Neutrophil (primary cell): ENCODE results near the gene TMEM147.

Experiments used
- H3K27ac ChIP-seq: fragments of 200-600 bp; sonication (generic); 2 replicates; pipeline ENCODE4 v1.5.1; 2016; ENCODE audit warnings: mild to moderate bottlenecking, moderate library complexity
- H3K27me3 ChIP-seq: fragments of 200-600 bp; sonication (generic); 2 replicates; pipeline ENCODE4 v1.6.0; 2016; ENCODE audit warnings: mild to moderate bottlenecking
- H3K36me3 ChIP-seq: fragments of 200-600 bp; sonication (generic); 2 replicates; pipeline ENCODE4 v1.5.1; 2017
- H3K4me1 ChIP-seq, 2 experiments: fragments of 200-600 bp in 1 of 2; sonication (generic) in 1 of 2; 1 replicate in 1 of 2; 2 replicates in 1 of 2; pipeline versions ENCODE4 v1.5.1 to v1.6.1; 2013 to 2016; ENCODE audit warnings: low read depth in 1 of 2, low read length in 1 of 2, mild to moderate bottlenecking in 1 of 2, moderate library complexity in 1 of 2; ENCODE audit not compliant: control insufficient read depth in 1 of 2, insufficient read depth in 1 of 2
- H3K4me3 ChIP-seq, 2 experiments: fragments of 200-600 bp in 1 of 2; sonication (generic) in 1 of 2; 1 replicate in 1 of 2; 2 replicates in 1 of 2; pipeline ENCODE4 v1.5.1; 2013 to 2016; ENCODE audit warnings: low read depth in 1 of 2, low read length in 1 of 2, mild to moderate bottlenecking in 1 of 2, moderate library complexity in 1 of 2
- H3K9me3 ChIP-seq: fragments of 200-600 bp; sonication (generic); 2 replicates; pipeline ENCODE4 v1.5.1; 2016
- TF ChIP-seq, protein P1 (sequence below): fragments of 200-600 bp; sonication (generic); IDR thresholded peaks from 2 replicates; pipeline ENCODE4 v1.5.1; 2016; ENCODE audit warnings: antibody characterized with exemption

Gene TMEM147

DNA sequence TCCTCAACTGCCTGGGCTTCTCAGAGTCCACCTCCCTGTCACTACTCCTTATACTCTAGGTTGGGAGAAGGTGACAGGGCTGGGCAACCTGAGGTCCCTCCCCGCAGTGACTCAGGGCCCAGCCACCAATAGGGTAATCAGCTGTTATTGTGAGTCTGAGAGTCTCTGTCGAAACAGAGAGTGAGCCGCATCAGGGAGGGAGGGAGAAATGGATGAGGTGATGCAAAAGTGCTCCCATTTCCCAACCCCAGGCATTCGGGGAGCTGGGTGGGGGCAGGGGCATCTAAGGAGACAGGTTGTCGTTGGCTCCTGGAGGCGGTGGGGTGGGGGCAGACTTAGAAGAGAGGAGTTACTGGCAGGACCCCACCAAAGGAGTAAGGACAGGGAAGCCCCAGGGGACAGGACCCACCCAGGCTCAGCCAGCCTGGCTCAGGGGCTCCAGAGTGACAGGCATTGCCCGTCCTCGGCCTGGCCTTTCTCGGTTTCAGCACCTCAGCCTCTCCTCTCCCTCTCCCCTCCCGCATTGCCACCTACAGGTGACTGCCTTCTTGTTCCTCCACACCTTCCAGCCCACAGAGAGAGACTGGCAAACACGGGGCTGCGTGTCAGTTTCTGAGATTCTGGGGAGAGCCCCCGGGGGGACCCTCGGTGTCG, 31.7 kb upstream of the TMEM147 start, which contains the start of gene DMKN:
DMKN (minus strand) TSS at position 22 of the 654 bp plus-strand sequence. CDS start 174 bp downstream, outside the sequence.
- H3K9me3 ChIP-seq = no peaks in the 10 kb centered on the region
- TF ChIP-seq, protein P1, sequence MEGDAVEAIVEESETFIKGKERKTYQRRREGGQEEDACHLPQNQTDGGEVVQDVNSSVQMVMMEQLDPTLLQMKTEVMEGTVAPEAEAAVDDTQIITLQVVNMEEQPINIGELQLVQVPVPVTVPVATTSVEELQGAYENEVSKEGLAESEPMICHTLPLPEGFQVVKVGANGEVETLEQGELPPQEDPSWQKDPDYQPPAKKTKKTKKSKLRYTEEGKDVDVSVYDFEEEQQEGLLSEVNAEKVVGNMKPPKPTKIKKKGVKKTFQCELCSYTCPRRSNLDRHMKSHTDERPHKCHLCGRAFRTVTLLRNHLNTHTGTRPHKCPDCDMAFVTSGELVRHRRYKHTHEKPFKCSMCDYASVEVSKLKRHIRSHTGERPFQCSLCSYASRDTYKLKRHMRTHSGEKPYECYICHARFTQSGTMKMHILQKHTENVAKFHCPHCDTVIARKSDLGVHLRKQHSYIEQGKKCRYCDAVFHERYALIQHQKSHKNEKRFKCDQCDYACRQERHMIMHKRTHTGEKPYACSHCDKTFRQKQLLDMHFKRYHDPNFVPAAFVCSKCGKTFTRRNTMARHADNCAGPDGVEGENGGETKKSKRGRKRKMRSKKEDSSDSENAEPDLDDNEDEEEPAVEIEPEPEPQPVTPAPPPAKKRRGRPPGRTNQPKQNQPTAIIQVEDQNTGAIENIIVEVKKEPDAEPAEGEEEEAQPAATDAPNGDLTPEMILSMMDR = no peak
- H3K27me3 ChIP-seq = peaks cover 62% of the 10 kb centered on the region
- H3K27ac ChIP-seq = no peak within 1 kb of the TSS
- peaks cover 0 to 5% of the 10 kb centered on the region in 2 experiments for H3K4me1 ChIP-seq
- H3K36me3 ChIP-seq = no peaks in the 10 kb centered on the region
- no peak within 1 kb of the TSS for H3K4me3 ChIP-seq

DNA sequence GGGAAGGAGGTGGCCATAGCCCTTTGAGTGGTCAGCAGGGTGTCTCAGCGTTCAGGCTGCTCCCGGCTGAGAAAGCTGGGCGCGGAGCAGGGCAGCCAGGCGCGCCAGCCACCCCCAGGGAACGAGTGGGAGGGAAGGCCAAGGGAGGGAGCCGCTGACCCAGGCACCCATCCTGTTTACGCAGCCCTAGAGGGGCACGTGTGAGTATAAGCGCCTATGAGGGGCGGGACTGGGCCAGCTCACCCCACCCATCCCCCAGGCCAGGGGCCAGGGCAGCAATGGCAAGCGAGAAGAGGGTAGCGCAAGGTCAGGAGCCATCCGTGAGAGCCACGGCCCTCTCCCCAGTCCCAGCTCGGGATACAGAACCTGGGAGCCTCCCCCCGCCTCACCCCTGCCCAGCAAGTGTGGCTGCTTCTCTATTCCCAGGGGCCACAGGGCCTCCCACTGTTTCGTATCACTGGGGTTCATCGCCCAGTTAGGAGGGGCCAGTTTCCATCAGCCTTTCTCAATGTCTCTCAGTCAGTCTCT, 31.1 kb upstream of the TMEM147 start:
- Histone ChIP-seq H3K36me3 (no peaks in the 10 kb centered on the region), H3K4me3 (no peak overlapping the region)

DNA sequence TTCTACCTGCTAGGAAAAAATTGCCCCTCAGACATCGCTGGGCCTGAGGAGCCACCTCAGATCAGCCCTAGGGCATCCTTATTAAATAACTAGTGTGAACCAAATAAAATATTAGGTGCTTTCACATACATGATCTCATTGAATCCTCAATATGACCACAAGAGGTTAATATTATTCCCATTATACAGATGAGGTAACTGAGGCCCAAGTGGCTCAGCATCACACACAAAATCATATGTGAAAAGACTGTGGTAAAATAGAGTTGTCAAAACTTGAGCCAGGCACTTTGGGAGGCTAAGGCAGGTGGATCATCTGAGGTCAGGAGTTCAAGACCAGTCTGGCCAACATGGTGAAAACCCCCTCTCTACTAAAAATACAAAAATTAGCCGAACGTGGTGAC, 29.1 kb upstream of the TMEM147 start:
- TF ChIP-seq, protein P1 = no peak
- no peaks in the 10 kb centered on the region for H3K36me3 ChIP-seq
- peaks cover 37% of the 10 kb centered on the region for H3K27me3 ChIP-seq
- no peaks in the 10 kb centered on the region for H3K4me1 ChIP-seq
- no peak overlapping the region for H3K27ac ChIP-seq
- H3K4me3 ChIP-seq = no peak overlapping the region
- H3K9me3 ChIP-seq = no peaks in the 10 kb centered on the region

More for the DNA sequence above, 31.1 kb upstream of the TMEM147 start:
- peaks cover 0 to 5% of the 10 kb centered on the region in 2 experiments for H3K4me1 ChIP-seq
- H3K27me3 ChIP-seq = peaks cover 56% of the 10 kb centered on the region
- no peaks in the 10 kb centered on the region for H3K9me3 ChIP-seq
- H3K27ac ChIP-seq = no peak overlapping the region
- TF ChIP-seq, protein P1 = no peak

DNA sequence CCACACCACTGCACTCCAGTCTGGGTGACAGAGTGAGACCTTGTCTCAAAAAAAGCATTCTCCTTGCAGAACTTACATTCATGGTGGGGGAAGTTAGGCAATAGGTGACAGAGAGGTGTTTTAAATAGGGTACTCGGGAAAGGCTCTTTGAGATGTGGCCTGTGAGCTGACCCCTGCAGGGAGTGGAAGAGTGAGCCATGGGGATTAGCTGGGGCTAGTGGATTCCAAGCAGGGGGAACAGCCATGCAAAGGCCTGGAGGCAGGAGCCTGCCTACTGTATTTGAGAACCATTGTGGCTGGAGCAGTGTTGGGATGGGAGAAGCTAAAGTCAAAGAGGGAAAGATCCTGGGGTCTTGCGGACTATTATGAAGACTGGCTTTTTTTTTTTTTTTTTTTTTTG, 28.1 kb upstream of the TMEM147 start:
- TF ChIP-seq, protein P1 = no peak
- no peak overlapping the region for H3K4me3 ChIP-seq
- H3K9me3 ChIP-seq = no peaks in the 10 kb centered on the region
- no peak overlapping the region for H3K27ac ChIP-seq
- no peaks in the 10 kb centered on the region for H3K4me1 ChIP-seq
- no peaks in the 10 kb centered on the region for H3K36me3 ChIP-seq
- H3K27me3 ChIP-seq = peaks cover 27% of the 10 kb centered on the region

GRCh38 chr19:35518313-35518712, 27.1 kb upstream of the TMEM147 start:
- Histone ChIP-seq H3K4me3 (no peak overlapping the region), H3K9me3 (no peaks in the 10 kb centered on the region), H3K27ac (no peak overlapping the region), H3K36me3 (no peaks in the 10 kb centered on the region), H3K27me3 (peaks cover 18% of the 10 kb centered on the region), H3K4me1 (no peaks in the 10 kb centered on the region)
- TF ChIP-seq, protein P1 = no peak
